Posterior cingulate gyrus (tissue), 11 donors: Measurements from ENCODE around the gene VAMP1.
A peak's percentile ranks its signal among the peaks of the same experiment; 100 is the strongest.
"Not testable (repeated sequence)": the region's sequence is repeated elsewhere in the genome, so short reads cannot be mapped to it uniquely, and the experiment has no call there.

ENCODE experiments used
- DNase-seq, 10 donors: peaks; one replicate each; pipeline versions ENCODE4 v3.0.0 to v3.0.0-alpha.2; 2020 to 2021; ENCODE audit warnings: mixed read lengths in 3 of 10
- intact Hi-C: fragments of 100-400 bp; cut with DNase I; formaldehyde crosslinking; loops from one replicate; pipeline ENCODE4 v1.15.1; 2023

VAMP1 gene

DNA sequence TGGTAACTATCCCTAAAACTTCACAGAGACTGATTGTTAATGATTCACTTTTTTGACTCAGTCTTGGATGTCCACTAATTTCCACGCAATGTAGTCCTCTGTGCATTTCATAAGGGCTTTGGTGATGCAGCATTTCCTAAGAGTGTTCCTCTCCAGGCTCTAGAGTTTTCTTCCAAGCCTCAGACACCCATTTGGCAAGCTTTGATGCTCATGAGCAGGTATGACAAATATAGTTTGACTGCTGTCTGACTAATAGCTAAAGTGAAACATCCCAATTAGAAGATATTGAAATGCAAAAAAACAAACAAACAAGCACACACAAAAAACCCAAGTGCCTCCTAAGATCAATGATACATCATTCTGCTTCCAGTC is 1.5 kb upstream of the VAMP1 start:
- DNase-seq, result no peak
- intact Hi-C loops, result loop anchor here (1.0 kb wide), 1 partner anchor 21 kb away; the partner anchor contains the start of gene MRPL51

DNA sequence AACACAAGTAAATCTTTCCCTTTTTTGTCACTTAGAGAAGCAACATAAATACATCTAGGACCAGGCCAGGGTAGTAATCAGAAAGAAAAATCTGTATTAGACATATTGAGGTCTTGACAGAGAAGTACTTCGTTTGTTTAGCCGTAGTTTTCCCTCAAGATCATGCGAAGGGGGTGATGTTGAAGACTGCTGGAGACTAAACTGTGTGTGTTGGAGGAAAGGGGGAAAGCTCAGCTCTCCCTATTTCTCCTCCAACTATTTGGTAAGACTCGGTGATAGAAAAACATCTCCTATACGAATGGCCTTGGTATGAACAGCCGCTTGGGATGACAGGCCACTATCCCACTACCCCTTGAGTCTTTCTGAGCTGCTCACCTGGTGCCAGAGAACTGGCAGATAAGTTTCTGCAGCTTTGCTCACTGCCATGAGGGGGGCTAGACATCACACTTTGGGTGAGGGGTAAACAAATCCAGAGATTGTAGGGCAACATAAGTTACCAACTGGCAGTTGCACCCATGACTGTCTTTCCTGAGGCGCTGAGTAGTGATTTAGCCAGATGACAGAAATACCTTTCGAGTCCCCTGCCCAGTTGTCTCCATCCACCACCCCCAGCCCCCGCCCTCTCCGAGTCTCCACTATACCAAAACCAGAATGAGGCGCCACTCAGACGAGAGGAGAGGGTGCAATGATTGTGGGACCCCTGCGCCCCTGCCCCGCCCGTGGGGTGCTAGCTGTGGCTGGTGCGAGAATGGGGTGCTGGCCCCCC is 685 bp downstream of the VAMP1 start:
- intact Hi-C loops, result loop anchor here (1.0 kb wide), 1 partner anchor 65 kb away; the partner anchor contains the start of gene GAPDH
- DNase-seq, result no peak

GRCh38 chr12:6469092-6469491 is 1.4 kb downstream of the VAMP1 start:
- no peak for DNase-seq
- intact Hi-C loops, result no loop called here

DNA sequence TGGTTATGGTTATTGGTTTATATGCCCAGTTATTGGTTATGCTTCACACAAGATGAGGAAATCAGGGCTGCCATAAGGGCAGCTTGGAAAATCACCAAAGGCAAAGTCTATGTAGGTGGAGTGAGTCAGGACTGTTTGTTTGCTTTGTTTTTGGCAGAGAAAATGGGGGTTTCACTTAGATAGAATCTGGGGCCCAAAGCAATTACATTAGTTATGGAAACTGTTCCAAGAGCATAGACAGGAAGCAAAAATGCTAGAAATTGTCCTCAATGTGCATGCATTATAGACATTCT is 2.2 kb downstream of the VAMP1 start:
- intact Hi-C loops, result no loop called here
- DNase-seq, result no peak

- DNase-seq, intact Hi-C loops: not testable (repeated sequence)
These were observed 2.8 kb downstream of the VAMP1 start for GRCh38 chr12:6467571-6468282.

DNA sequence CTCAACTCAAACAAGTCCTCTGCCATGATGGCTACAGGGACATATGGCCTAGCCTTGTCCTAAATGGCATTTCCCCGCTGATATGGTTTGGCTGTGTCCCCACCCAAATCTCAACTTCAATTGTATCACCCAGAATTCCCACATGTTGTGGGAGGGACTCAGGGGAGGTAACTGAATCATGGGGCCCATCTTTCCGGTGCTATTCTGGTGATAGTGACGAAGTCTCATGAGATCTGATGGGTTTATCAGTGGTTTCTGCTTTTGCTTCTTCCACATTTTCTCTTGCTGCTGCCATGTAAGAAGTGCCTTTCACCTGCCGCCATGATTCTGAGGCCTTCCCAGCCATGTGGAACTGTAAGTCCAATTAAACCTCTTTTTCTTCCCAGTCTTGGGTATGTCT is 3.7 kb downstream of the VAMP1 start:
- DNase-seq, intact Hi-C loops: not testable (repeated sequence)

DNA sequence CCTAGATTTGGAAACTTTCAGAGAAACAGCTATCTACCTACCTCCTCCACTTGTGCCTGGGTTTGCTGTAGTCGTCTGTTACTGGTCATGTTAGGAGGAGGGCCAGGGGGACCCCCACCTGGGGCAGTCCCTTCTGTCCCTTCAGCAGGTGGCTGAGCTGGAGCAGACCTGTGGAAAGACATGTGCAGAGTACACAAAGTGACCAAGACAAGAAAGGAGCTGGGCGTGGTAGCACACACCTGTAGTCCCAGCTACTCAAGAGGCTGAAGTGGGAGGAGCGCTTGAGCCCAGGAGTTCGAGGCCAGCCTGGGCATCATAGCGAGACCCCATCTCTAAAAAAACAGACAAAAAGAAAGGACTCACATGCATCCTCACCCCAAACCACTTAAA is 4.3 kb downstream of the VAMP1 start:
- no peak for DNase-seq
- intact Hi-C loops, result no loop called here

- peak in 2 of 10 donors; percentile 33 to 45 for DNase-seq
- intact Hi-C loops, result loop anchor here (1.0 kb wide), 1 partner anchor 42 kb away; no protein-coding TSS in a partner anchor
These were observed 4.9 kb downstream of the VAMP1 start for GRCh38 chr12:6465467-6466183.

DNA sequence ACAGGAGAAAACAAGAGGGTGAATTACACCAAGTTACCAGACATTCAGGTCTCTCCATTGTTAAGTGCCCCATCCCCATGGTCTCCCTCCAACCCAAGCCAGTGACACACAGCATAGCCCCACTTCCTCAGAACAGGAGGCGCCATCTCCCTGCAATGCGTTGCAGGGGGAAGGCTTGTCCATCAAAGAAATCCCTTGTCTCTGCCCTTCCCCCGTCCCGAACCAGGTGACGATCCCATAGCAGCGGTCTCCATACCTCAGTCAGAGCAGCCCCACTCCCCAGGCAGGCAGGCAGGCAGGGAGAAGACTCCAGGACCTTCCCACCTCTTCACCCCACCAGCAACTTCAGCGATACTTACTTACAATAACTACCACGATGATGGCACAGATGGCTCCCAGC is 5.9 kb downstream of the VAMP1 start:
- intact Hi-C loops, result no loop called here
- no peak for DNase-seq

GRCh38 chr12:6463858-6464257 is 6.6 kb downstream of the VAMP1 start:
- intact Hi-C loops, result no loop called here
- no peak for DNase-seq

DNA sequence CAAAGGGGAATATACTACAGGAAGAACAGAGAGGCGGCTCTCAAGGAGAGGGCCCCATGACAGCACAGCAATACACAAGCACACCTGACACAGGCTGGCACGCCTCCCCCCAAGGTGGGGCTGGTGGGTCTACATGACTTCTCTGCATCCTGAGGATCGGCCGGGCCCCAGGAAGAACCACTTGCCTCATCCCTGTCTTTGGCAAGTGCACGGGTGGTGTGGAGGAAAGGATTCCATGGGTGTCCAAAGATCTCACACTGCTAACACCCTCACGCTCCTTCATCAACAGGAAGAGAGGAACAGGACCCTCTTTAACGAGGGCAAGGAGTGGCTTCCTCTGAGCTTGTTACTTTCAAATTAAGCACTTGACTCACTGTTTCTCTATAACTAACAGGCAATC is 7.3 kb downstream of the VAMP1 start:
- no peak for DNase-seq
- intact Hi-C loops, result no loop called here

DNA sequence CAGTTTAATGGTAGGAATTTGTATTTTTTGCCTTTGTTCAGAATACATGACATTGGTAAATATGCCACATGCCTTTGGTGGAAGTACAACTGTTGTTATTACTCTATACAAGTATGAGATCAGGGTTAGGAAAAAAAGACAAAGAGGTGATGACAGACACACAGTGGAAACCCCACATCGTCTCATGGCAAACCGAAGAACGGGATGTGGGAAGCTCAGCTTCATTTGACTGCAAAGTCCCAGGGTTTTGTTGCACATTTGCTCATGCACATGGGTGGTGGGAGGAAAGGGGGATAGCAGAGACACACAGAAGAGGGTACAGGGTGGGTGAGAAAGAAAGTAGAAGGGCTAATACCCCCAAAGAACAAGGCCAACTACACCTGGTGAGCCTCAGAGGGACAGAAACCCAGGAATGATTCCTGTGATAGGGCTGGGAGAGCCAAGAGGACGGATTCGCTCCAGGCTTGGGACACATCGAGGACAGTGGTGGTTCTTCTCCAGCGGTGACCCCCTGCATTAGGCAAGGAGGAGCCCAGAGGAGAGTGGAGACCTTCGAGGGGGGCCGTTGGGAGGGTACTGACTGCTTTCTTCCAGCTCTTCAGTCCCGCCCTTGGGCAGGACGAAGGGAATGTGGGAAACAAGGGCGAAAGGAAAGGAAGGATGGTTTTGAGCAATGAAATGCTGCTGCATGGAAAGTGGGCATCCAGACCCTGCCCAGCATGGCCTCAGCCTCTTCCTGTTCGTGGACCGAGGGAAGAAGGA is 8.1 kb downstream of the VAMP1 start:
- DNase-seq, result no peak
- intact Hi-C loops, result no loop called here

DNA sequence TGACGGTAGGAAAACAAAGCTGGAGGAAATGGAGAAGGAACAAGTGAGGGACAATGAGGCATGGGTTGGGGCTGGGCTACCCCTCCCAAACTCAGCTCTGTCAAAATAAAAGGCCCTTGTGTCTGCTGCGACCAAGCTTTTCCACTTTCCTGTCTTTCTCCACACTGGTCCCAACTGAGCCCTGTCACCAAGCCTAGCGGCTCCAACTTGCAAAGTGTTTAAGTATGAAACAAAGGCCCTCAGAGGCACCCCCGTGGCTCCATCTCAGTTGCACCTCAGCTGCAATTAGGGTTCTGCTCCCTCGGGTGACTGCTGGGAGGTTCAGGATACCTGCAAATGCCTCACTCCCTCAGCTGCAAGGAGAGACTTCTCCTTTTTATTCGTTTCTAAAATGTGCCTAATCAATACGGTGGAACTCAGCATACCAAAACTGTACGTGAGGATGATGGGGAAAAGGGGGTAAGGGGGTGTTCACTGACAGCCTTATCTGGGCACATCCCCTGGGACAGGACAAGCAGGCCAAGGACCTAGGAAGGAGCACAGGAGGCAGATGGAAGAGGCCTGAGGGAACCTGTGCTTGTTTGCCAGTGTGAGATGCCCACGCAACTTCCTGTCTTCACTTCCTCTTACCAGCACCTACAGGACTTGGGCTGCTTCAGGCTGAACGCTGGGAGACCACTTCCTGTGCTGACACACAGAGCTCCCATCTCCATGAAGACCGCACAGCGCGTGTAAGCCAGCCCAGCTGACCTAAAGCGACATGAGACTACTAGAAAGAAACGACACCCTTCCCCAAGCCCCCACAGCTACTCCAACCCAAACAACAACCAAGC is 8.9 kb downstream of the VAMP1 start:
- peak in 6 of 10 donors; percentile 23 to 91 (median 39) for DNase-seq
- intact Hi-C loops, result no loop called here

DNA sequence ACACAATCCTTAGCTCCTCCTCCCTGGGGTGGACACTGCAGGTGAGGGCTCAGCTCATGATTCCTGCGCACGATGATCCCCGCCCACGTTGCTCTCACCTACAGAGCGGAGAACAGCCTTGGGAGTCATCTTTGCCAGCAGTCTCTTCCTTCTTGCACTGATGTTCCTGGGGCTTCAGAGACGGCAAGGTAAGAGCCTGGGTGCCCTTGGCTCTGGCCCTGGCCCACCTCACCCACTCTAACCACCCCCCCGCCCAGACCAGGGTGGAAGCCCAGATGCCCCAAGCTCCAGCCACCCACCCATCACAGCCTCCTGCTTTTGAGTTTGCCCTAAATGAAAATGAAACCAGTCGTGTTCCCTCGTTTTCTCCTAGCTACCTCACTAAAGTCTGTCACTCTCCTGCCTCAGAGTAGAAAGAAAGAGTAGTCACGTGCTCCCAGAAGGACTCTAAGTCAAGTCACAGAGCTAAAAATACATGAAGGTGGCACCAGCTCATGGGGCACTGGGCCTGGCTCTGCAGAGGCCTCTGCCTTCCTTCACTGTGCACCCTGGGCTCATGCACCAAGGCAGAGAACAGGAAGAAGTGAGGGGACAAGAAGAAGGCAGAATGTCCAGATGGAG is 9.6 kb downstream of the VAMP1 start:
- intact Hi-C loops, result no loop called here

DNA sequence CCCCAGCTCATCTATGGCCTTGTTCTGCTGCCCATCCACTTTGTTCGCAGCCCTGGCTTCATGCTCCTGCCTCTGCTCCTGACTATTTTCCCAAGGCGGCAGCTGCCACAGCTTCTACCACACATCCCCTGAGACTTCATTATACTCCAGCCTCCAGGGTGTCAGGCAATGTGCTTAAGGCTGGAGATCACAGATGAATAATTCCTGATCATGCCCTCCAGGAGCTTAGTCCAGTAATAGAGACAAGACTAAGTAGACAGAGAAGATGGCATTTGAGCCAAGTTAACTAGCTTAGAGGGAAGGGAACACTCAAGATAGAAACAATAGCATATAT is 11.5 kb downstream of the VAMP1 start:
- no peak for DNase-seq
- intact Hi-C loops, result loop anchor here (10.0 kb wide), 1 partner anchor 124 kb away; no protein-coding TSS in a partner anchor

More for the DNA sequence above, 9.6 kb downstream of the VAMP1 start:
- no peak for DNase-seq

DNA sequence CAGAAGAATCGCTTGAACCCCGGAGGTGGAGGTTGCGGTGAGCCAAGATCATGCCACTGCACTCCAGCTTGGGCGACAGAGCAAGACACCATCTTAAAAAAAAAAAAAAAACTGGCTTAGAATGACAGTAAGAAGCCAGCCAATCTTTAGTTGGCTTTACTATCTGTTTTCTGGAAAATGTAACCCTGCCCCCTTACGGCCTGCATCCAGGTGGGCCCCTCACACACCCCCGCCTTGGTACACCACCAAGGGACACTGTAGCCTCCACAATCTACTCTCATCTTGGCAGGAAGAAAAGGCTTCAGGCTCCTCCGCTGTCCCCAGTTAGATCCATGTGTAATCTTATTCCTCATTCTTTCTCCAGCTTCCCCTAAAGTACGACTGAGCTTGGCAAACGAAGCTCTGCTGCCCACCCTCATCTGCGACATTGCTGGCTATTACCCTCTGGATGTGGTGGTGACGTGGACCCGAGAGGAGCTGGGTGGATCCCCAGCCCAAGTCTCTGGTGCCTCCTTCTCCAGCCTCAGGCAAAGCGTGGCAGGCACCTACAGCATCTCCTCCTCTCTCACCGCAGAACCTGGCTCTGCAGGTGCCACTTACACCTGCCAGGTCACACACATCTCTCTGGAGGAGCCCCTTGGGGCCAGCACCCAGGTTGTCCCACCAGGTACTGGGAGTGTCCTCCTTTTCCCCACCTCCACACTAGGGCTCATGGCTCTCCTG is 12.0 kb downstream of the VAMP1 start:
- peak in 1 of 10 donors; percentile 38 for DNase-seq
- intact Hi-C loops, result loop anchor here (10.0 kb wide), 1 partner anchor 124 kb away; no protein-coding TSS in a partner anchor

DNA sequence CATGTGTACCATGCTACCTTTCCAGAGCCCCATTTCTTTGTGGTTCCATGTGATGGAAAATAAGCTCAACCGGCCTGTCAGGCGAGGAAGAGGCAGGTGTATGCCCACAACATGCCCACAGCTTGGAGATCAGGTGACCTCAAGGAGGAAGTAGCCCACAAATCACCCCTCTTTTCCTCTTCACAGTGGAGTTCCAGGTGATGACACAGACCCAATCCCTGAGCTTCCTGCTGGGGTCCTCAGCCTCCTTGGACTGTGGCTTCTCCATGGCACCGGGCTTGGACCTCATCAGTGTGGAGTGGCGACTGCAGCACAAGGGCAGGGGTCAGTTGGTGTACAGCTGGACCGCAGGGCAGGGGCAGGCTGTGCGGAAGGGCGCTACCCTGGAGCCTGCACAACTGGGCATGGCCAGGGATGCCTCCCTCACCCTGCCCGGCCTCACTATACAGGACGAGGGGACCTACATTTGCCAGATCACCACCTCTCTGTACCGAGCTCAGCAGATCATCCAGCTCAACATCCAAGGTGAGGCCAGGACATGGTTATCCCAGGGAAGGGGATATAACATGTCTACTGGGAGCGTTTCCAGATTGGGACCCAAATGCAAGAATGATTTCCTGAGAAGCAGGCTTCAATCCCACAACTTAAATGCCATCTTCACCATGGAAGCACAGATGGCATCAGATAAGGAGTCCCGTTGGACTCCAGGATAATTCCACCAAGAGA is 13.1 kb downstream of the VAMP1 start:
- intact Hi-C loops, result loop anchor here (10.0 kb wide), 1 partner anchor 123 kb away; no protein-coding TSS in a partner anchor
- DNase-seq, result peak in 1 of 10 donors; percentile 62
